HG03108 (cell line): Measurements from ENCODE around the gene EMC9.
"Not testable (repeated sequence)": the region's sequence is repeated elsewhere in the genome, so short reads cannot be mapped to it uniquely, and the experiment has no call there.

Source experiments
- ATAC-seq: cut with Tn5 transposase; IDR thresholded peaks from one replicate; pipeline ENCODE4 v1.9.1; 2021; ENCODE audit warnings: moderate library complexity; ENCODE audit not compliant: unreplicated experiment

EMC9 gene

DNA sequence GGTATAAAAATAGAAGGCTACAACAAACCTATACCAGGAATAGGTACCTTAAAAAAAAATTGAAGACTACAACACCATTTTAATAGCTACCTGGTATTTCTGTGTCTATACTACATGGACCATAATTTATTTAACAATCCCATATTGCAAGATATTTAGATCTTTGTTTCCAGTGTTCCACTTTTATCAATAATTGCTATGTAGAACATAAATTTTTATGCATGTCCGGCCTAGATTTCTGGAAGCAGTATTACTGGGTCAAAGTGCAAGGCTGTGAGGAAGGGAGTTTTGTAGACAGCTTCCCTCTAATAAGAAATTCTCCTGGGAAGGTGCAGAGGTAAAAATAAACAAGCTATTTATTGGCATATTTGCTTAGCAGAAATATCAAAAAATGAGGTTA, 30.9 kb downstream of the EMC9 start:
- no peak for ATAC-seq

DNA sequence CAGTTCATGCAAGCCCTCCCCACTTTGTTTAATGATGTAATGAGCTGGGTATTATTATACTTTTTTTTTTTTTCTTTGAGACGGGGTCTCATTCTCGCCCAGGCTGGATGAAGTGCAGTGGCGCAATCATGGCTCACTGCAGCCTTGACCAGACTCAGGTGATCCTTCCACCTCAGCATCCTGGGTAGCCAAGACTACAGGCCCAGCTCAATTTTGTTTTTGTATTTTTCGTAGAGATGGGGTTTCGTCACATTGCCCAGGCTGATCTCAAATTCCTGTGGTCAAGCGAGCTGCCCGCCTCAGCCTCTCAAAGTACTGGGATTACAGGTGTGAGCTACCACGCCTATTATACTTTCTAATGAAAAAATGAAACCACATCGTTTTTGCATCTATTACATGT, 31.3 kb downstream of the EMC9 start:
- ATAC-seq, result no peak

DNA sequence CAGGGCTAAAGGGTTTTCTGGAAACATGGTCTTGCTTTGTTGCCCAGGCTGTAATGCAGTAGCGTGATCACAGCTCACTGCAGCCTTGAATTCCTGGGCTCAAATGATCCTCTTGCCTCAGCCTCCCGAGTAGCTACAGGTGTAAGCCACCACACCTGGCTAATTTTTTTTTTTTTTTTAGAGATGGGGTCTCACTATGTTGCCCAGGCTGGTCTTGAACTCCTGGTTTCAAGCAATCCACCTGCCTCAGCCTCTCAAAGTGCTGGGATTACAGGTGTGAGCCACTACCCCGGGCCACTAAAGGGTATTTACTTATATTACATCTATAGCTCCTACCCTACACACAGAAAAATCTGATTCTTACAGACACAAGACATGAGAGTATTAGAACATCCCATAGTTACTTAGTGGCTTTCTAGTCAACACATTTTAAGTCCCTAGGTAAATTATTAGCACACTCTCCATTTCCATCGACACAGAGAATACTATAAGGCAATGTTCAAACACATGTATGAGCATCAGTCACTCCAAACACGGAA, 33.0 kb downstream of the EMC9 start:
- ATAC-seq, result peak; percentile 25

DNA sequence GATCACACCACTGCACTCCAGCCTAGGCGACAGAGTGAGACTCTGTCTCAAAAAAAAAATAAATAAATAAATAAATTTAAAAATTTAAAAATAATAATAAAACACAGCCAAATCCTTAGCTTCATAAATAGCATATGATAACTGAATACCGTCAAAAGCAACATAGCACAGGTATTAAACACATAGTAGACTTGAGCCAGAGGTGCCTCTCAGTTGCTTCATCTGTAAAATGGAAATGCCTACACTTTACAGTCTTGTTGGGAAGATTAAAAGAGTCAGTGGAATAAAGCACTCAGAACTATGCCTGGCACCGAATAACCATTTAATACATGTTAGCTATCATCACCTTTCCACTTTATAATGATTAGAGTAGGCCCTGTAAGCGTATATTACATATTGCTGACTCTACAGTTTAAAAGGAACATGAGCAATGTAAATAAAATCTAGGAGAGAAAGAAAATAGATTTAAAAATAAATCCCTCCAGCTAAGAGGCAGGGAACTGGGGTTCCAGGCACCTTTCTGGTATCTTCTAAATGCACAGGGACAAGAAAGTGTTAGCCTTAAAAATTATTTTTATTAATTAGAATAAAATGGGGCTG, 34.6 kb downstream of the EMC9 start:
- ATAC-seq, result no peak

DNA sequence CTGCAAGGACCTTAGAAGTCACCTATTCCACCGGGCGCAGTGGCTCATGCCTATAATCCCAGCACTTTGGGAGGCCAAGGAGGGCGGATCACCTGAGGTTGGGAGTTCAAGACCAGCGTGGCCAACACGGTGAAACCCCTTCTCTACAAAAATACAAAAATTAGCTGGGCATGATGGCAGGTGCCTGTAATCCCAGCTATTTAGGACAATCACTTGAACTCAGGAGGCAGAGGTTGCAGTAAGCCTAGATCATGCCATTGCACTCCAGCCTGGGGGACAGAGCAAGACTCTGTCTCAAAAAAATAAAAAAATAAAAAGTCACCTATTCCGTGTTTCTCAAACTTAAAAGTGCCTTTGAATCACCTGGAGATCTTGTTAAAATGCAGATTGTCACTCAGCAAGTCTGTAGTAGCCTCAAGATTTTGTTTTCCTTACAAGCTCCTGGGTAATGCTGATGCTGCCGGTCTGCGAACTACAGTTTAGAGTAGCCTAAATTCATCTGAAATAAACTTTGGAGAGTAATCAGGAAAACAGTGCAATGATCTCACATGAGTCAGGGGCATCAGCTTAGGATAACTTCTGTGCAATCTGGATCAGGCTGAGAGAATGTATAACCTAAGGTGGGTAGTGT, 35.7 kb downstream of the EMC9 start:
- ATAC-seq, result not testable (repeated sequence)

DNA sequence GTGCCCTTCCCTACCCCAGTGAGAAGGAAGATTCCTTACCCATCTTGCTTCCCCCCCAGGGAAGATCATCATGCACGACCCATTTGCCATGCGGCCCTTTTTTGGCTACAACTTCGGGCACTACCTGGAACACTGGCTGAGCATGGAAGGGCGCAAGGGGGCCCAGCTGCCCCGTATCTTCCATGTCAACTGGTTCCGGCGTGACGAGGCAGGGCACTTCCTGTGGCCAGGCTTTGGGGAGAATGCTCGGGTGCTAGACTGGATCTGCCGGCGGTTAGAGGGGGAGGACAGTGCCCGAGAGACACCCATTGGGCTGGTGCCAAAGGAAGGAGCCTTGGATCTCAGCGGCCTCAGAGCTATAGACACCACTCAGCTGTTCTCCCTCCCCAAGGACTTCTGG, 37.9 kb downstream of the EMC9 start:
- ATAC-seq, result no peak

DNA sequence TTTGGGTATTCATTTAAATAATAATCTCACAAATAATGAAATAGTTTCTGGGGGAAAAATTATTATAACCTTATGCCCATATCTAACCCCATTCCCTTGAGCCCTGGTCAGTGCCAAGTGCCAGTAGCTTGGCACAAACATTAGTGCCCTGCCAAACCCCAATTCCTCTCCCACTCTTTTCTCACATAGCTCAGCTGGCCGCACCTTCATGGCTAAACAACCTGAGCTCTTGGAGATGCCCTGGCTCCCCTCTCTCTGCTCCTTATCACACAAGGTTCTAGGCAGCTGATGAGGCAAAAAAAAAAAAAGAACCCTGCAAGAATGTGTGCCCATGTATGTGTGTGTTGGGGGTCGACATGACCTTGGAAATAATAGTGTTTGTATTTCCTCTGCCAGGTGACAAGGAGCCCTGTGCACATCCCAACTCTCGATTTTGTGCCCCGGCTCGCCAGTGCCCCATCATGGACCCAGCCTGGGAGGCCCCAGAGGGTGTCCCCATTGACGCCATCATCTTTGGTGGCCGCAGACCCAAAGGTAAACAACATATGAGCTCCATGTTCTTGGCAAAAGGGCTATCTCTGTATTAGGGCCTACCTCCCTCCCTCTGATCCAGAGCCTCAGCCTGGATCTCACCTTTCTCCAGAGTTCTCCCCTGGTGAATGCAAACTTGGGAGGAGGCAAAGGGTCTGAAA, 38.9 kb downstream of the EMC9 start:
- no peak for ATAC-seq

DNA sequence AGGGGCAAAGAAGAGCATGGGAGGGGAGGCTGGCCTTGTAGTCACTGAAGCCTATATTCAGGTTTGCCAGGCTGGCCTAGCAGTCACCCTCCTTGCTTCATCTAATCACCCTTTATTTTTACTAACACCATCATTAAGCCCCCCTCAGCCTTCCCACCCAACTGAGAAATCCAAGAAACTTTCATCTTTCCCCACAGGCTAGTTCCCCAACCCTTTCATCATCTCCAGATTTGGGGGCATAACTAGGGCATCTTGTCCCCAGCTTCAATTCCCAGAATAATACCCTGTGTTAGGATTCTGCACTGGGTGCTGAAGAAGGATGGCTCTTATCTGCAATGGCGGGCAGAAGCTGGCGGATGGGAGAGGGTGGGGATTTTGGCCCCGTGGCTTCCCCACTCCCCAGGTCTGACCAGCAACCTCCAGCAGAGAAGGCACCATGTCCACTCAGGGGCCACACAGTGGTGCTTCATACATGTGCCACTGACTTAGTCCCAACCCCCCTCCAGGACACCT, 40.4 kb downstream of the EMC9 start:
- no peak for ATAC-seq

DNA sequence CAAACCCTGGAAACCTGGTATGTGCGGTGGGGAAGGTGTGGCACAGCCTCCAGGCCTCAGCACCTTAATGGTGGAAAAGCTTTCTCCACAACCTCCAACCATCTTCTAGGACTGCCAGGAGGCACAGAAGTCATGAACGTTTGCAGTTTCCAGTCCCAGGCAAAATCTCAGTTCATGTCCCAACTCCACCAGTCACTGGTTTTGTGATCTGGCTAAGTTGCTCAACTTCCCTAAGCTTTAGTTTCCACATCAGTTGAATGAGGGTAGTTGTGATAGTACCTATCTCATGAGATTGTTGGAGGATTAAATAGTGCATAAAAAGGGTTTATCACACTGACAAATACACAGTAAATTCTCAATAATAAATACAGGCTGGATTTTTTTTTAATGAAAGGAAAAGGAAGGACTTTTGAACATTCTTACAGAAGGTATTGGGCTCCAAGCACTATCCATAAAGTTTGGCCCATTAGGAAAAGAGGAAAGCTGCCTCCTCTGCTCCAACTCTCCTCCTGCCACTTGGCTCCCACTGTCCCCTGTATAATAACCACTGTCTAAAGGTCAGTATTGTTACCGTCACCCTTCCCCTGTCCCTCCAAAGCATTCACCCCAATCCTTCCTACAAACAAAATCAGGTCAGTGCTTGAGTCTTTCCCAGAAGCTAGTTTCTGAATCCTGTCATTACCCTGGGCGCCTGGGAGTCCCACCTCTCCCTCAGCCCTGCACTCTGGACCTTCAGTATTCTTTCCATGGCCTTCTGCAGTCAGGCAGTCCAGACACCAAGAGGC, 41.0 kb downstream of the EMC9 start:
- no peak for ATAC-seq

DNA sequence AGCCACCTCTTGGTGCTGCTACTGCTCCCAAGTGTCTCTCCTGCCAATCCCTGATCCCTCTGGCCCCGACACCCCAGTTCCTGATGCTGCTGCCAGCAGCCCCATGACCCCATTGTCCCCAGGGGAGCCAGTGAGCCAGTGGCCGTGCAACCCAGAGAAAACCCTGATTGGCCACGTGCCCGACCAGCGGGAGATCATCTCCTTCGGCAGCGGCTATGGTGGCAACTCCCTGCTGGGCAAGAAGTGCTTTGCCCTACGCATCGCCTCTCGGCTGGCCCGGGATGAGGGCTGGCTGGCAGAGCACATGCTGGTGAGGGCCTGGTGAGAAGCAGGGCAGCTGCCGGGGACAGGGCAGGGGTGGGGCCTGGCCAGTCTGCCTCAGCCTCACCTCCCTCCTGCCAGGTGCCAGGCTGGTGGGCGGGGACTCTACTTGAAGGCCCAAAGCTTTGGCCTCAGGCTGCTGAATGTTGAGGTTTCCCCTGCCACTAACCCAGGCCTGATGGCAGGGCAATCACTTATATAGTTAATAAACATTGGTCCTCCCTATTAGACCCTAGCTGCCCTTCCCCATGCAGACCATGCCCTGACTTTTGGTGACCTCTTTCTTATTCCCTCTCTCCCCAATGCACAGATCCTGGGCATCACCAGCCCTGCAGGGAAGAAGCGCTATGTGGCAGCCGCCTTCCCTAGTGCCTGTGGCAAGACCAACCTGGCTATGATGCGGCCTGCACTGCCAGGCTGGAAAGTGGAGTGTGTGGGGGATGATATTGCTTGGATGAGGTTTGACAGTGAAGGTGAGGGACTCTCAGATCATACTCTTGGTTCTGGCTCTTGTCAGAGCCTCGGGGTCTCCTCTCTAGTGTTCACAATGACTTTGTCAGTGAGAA, 42.2 kb downstream of the EMC9 start:
- no peak for ATAC-seq

DNA sequence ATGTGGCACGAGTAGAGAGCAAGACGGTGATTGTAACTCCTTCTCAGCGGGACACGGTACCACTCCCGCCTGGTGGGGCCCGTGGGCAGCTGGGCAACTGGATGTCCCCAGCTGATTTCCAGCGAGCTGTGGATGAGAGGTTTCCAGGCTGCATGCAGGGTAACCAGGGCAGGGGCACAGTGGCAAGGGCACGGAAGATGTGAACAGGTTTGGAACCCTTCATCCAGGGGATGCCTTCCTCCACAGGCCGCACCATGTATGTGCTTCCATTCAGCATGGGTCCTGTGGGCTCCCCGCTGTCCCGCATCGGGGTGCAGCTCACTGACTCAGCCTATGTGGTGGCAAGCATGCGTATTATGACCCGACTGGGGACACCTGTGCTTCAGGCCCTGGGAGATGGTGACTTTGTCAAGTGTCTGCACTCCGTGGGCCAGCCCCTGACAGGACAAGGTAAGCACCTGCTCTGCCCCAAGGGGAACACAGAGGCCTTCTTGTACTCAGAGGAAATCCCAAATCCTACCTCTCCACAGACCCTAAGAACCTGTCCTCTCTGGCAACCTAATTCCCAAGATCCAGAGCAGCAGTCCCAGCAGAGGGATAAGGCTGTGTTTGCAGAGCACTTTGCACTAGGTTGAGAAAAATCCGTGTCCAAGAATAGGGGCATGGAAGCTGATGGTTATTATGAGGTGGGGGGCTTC, 43.0 kb downstream of the EMC9 start:
- ATAC-seq, result no peak

DNA sequence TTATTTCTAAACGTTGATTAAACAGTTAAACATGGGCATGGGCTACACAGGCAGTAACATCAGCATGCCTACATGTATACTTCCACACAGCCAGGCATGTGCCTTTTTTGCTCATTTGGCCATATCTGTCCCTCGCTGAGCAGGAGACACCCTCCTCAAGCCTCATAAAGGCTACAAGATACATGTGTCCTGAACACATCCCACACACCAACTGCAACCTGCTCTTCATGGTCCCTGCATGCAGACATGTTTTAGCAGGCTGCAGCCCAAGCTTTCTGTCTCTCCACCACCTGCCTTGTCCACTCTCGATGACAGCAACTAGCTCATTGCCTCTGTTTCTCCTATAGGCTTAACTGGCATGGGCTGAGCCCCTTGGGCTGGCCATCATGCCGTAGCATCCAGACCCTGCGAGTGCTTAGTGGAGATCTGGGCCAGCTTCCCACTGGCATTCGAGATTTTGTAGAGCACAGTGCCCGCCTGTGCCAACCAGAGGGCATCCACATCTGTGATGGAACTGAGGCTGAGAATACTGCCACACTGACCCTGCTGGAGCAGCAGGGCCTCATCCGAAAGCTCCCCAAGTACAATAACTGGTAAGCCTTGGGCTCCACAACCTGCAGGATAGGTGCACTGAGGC, 44.7 kb downstream of the EMC9 start:
- ATAC-seq, result no peak

DNA sequence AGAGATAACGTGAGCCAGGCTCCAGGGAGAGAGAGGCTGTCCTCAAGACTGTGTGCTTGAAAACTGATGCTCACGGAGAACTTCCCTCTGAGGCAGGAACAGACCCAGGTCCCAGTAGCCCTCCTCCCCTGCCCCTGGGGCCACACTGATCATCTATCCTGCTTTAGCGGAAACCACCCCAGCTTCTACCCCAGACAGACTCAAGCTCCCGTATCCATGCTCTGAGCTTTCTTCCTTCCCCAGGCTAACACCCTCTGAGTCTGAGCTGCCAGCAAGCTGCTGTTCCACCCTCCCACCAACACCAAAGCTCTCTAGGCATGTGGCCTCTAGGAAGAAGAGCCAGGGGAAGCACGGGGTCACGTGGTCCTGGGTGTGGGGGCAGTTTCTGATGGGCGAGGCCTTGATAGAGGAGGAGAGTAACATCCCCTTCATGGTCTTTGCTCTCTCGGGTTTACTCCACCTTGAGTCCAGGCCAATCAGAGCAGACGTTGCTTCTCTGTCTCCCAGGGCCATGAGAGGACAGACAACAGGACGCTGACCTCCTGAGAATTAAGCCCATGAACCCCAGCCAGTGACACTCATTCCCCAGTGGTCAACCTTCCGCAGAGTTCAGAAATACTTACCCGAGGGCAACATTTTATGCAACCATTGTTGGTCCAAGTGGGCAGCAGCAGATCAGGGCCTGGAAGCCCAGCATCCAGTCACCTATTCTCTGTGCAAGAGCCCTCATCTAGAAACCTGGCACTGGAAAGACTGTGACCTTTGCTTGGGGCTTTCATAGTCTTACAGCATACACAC, 45.9 kb downstream of the EMC9 start:
- ATAC-seq, result peak; percentile 65

DNA sequence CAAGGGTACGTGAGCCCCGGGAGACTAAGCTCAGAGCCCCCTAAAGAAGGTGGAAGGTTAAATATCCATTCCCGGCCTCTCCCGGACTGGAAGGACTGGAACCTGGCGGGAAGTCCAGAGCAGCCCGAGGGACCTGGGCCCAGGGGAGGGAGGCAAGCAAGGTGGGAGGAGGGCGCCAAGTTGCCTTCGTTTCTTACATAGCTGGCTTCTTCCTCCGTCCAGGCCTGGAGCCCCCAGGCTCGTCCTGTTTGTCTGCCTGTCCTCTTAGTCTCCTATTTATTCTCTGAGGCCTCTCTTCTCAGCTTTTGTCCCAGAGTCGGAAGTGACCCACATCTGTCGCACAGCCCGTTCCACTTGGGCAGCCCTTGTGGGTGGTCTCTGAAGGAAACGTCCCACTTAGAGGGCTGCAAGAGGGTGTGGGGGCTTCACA, 46.5 kb downstream of the EMC9 start:
- ATAC-seq, result no peak

DNA sequence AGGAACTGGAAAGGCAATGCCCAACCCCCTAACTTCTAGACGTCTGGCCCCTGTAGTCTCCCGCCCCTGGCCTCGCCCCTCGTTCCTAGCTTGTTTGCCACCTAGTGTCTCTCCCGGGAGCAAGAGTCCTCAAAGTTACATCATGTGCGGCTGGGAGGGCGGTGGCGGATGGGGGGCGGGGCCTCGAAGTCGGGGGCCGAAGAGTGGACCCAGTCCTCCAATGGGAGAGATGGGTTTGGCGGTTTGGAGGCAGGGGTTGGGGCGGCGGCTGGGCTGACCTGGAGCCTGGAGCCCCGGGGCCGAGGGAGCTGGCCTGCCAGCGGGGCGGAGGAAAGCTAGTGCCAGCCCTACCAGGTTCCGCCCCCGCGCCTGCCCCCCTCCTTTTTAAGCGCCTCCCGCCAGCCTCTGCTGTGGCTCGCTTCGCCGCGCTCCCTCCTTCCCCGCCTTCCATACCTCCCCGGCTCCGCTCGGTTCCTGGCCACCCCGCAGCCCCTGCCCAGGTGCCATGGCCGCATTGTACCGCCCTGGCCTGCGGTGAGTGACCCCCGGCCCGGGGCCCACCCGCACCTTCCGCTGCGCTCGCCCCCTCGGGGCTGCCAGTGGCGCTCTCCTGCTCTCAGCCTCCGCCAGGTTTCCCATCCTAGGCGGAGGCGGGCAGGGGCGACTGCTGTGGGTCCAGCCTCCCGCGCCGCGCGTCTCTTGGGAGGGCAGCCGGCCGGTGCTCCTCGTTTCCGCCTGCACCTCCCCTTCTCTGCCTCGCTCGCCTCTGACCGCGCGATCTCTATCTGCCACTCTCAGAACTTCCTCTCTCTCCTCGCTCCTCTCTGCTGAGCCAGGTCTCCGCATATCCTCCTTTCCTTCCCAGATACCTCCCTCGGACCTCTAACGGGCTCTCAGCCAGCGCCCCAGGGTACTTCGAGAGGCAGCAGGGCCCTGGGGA, 47.2 kb downstream of the EMC9 start, which contains the start of gene PCK2:
Gene PCK2 (plus strand): TSS at position 411 of the 940 bp plus-strand sequence. CDS start 95 bp downstream, at position 506.
- ATAC-seq, result peak; percentile 33

DNA sequence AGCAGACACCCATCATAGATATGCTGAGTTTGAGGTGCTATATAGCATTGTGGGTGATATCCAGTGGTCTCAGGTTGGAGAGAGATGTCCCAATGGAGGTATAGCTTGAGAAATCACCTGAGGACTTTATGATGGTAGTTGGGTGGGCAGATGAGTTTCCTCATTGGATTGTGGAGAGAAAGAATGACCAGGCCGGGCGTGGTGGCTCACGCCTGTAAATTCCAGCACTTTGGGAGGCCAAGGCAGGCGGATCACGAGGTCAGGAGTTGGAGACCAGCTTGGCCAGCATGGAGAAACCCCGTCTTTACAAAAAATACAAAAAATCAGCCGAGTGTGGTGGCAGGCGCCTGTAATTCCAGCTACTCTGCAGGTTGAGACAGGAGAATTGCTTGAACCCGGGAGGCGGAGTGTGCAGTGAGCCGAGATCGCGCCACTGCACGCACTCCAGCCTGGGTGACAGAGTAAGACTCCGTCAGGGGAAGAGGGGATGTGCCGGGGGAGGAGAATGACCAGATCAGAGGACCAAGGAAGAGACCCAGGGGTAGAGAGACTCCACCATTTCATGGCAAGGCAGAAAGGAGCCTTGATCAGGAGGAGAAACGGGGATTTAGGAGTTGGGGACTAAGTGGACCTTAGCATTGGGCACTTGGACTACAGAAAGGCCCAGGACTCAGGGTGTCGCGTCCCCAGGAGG, 48.0 kb downstream of the EMC9 start:
- no peak for ATAC-seq
